GM19372 (cell line): ENCODE data around the gene INS.
"Not testable (repeated sequence)": the region's sequence is repeated elsewhere in the genome, so short reads cannot be mapped to it uniquely, and the experiment has no call there.

Experiments used
- ATAC-seq: cut with Tn5 transposase; IDR thresholded peaks from one replicate; pipeline ENCODE4 v1.9.1; 2021; ENCODE audit warnings: mild to moderate bottlenecking, low read depth, moderate library complexity; ENCODE audit not compliant: unreplicated experiment

INS gene

GRCh38 chr11:2199466-2200341, 38.7 kb upstream of the INS start:
- ATAC-seq = no peak

DNA sequence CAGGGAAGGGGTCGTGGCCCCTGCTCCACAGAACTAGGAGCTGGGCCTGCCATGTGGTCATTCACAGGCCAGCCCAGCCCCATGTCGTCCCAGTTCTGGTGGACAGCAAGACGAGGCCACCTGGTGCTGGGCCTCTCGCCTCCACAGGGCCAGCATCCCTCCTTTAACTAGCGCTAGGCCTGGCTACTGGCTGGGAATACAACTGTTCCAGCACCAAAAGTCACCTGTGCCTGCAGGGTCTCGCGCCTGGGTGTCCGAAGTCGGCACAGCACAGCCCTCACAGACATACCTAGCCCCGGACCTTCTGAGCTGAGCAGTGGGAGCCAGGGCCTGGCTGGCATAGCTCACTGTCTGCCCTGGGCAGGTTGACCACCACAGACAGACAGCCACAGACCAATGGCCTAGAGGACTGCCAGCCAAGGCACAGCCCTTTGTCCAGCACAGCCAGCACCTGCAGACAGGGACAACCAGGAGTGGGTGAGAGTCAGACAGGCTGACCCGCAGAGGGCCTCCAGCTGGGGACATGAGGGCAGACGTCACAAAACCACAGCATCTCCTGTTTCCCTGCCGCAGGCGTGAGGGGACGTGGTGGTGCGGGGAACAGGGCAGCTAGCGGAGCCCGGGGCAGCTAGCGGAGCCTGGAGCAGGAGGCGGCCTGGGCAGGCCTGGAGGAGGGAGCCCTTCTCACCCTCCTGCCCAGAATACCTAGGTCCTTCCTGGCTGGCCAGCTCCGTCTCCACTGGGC, 37.8 kb upstream of the INS start:
- no peak for ATAC-seq

- ATAC-seq = no peak
These were observed 36.9 kb upstream of the INS start for GRCh38 chr11:2197771-2198520.

DNA sequence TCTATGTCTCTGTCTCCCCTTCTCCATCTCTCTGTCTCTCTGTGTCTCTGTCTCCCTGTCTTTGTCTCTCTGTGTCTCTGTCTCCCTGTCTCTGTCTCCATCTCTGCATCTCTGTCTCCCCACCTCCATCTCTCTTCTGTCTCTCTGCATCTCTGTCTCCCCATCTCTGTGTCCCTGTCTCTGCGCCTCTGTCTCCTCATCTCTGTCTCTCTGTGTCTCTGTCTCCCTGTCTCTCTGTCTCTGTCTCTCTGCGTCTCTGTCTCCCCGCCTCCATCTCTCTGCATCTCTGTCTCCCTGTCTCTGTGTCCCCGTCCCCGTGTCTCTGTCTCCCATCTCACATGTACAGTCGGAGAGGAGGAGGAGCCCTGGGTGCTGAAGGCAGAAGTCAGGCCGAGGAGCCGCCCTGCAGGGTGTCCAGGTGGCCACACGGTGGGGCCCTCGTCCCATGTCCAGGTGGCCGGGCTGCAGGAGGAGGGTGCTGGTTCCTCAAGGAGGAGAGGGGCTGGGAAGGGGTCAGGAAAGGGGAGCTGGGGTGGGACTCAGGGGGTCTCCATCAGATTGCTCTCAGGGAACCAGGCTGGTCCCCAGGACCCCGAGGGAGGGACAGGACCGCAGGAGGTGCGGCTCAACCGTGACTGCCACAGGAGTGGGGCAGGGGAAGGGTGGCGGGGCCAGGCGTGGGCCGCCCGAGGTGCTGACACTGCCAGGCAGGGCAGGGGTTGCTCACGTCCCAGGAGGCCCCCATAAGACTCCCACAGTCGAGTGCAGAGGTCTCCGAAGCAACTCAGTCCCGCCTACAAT, 36.2 kb upstream of the INS start:
- no peak for ATAC-seq

- no peak for ATAC-seq
These were observed 34.7 kb upstream of the INS start for GRCh38 chr11:2195756-2196088.

DNA sequence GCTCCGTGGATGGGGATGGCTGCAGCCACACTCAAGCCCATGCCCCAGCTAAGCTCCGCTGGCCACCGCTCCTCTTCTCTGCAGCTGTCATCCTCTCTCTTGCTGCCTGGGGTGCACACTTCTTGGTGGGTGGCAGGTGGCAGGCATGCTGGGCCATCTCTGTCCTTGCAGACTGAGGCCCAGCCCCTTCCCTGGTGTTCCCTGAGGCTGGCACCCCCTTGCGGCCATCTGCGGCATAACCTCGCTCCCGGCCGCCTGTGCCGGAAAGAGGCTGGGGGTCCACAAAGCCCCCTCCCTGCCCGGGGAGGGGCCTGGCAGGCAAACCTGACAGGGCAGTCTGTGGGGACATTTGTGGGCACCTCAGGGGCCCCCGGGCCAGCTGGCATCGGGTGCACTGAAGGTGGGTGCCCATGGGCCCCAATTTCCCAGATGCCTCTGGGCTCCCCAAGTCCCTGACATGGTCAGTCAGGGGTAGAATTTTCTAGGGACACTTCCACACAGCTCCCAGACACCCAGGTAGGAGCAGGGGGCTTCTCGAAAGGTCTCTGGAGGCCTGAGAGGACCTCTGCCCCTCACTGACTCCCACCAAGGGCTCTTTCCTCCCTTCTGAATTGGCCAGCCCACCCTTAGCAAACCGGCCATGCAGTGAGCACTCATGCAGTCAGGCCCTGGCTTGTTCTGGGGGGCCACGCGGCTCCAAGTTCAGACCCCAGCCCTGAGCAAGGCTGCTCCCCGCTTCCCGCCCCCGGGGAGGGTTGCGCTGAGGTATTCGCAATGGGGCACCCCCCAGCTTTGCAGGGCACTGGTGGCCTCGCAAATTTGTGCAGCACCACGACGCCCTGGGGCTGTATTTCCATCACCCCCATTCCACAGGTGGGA, 34.1 kb upstream of the INS start:
- ATAC-seq = no peak

- ATAC-seq = not testable (repeated sequence)
These were observed 33.0 kb upstream of the INS start for GRCh38 chr11:2193888-2194595.

DNA sequence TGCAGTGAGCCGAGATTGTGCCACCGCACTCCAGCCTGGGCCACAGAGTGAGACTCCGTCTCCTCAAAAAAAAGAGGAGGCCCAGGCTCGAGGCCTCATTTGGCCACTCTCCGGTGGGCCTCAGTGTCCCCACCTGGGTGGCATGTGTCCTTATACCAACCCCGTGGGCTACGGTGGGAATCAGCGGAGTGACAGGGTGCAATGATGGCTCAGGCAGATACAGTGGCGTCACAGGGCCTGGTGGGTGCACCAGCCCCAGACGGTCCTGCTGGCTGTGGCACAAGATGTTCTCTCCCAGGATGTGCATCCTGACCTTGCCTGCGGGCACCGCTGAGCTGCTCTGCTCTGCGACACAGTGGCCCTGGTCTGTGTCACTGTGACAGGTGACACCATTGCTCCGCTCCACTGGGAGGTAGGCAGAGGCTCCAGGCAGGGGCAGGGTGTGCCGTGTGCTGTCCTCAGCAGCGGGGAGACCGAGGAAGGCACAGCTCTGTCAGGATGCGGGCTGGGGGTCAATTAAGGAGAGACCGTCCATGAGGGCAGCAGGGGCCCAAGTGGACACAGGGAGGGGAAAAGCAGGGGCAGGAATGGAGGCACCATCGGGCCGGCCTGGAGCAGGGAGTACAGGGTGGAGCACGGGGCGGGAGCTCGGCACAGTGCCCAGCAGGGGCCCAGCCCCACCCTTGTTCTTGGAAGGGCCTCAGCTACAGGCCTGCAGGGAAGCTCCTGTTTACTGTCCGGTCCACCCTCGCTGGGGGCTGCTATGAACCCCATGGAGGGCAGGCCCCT, 32.3 kb upstream of the INS start:
- no peak for ATAC-seq

DNA sequence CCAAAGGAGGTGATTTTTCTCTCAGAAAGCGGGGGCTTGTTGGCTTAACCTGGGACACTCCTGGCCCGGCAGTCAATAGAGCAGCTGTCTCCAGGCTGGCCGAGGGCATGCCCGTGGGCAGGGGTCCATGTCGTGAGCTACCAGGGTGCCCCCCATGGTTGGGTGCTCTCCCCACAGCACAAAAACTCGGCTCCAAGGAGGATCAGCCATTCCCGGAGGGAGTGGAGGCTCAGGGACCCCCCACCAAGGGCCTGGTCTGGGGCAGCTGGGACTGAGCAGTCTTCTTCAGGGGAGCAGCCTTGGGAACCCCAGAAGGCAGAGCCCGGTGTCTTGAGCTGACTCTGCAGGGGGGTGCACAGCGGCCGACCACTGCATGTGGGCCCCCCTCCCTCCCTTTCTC, 31.4 kb upstream of the INS start:
- ATAC-seq = no peak

DNA sequence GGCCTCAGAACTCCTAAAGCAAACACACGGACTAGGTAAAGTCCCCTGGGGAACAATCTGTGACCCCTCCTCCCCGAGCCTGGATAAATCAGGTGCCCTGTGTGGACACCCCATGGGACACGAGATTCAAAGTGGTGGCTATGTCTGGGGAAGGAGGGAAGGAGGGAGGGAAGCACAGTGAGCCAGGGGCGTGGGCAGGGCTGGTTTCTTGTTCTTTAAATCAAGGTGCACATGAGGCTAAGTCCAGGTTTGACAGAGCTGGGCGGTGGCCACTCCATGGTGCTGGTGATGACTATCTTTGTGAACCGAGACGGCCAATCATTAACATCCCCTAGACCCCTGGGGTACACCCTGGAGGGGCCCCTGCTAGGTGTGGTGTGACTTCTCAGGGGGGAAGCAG, 30.9 kb upstream of the INS start:
- ATAC-seq = no peak

DNA sequence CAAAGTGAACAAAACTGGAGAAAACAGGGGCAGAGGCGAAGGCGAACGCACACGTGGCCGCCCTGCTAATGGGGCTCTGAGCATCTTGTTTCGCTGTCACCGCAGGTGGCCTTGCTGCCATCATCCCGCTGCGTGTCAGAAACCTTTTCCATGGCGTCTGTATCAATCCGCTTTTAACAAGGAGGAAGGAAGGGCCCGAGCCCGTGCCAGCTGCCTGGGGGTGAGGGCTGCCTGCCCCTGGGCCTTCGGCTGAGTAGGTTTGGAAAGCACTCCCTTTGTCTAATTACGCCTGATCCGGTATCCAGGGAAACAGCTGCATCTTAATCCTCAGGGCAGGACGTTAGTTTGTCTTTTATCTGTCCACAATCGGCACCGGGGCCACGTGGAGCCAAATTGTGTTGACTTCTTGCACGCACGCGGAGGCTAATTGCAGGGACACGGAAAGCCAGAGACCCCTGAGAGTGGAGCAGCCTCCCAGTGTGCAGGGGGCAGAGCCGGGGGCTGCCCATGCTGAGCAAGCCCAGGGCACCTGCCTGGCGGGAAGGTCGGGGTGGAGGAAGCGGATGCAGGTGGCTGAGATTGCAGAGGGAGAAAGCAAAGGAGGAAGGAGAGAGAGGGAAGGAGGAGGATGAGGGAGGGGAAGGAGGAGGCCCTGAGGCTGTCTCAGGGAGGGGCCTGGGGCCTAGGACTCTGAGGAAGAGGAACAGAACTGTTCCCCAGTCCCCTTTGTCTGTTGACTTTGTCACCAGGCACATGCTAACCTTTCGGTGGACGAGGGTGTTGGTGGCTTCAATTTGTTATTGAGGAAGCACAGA, 29.9 kb upstream of the INS start:
- no peak for ATAC-seq

- ATAC-seq = no peak
These were observed 29.1 kb upstream of the INS start for GRCh38 chr11:2189938-2190656.

DNA sequence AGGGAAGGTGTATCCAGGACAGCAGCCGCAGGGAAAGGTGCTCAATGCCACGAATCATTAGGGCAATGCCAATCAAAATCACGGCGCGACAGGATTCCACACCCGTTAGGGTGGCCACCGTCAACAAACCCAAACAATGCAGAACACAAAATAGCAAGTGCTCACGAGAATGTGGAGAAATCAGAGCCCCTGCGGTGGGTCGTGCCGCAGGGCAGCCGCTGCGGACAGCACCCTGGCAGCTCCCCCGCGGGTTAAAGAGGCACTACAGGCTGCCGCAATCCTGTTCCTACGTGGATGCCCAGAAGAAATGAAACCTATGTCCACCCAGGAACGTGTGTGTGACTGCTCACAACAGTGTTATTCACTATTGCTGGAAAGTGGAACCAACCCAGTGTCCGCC, 27.7 kb upstream of the INS start:
- no peak for ATAC-seq

DNA sequence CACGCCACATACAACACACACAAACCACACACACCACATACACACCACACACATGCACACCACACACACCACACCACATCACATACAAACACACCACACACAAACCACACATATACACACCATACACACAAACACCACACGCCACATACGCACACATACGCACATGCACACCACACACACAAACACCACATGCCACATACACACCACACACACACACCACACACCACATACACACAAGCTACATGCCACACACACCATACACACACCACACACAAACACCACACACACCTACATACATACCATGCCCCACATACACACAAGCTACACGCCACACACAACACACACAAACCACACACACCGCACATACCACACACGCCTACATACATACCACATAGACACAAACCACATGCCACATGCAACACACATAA, 26.3 kb upstream of the INS start:
- ATAC-seq = no peak

DNA sequence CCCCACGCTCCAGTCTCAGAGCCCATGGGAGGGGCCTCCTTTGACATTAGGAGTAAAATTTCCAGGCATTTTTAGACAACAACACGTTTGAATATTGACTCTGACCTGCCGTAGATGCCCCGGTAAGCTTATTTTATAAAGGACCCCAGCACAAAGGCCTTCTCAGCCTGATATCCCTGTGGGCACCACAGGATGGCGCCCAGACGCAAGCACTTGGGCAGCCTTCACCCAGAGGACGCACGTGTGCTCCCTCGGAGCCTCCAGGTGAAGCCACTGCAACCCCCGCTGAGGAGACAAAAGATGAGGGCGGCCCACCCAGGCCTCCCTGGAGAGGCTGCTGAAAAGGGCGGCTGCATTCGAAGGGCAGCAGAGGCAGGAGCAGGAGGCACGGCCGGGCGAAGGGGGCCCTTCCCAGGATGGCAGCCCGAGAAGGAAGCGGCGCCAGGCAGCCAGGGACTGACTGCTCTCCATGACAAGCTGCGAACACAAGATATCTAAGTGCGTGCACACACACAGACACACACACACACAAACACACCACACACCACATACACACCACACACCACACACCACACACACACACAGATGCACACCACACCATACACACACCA, 25.8 kb upstream of the INS start:
- ATAC-seq = no peak
